A549 (cell line): Measurements from ENCODE around the gene KLF16.

Experiments
- JUN ChIP-seq, 2 experiments: fragments of >200 bp; sonication (Bioruptor Twin); formaldehyde crosslinking; IDR thresholded peaks; 2 replicates in 1 of 2; 3 replicates in 1 of 2; pipeline ENCODE4 v1.6.1; 2016 to 2017
- JUNB ChIP-seq: fragments of >200 bp; sonication (Bioruptor Twin); formaldehyde crosslinking; IDR thresholded peaks from 2 replicates; pipeline ENCODE4 v1.6.1; 2016
- MAFK ChIP-seq: fragments of 450-650 bp; IDR thresholded peaks from 2 replicates; pipeline ENCODE4 v1.6.1; 2014; ENCODE audit not compliant: partially characterized antibody
- POLR2A ChIP-seq: IDR thresholded peaks from 2 replicates; pipeline ENCODE4 v1.6.1; 2012; ENCODE audit warnings: mild to moderate bottlenecking, low read length
- ZSCAN20 ChIP-seq: fragments of 250-450 bp; sonication (Bioruptor Pico); IDR thresholded peaks from 2 replicates; pipeline ENCODE4 v1.8.0; 2022; ENCODE audit warnings: mild to moderate bottlenecking, moderate library complexity
- TF ChIP-seq, protein P1 (sequence below): fragments of >200 bp; sonication (Bioruptor Twin); formaldehyde crosslinking; IDR thresholded peaks from 3 replicates; pipeline ENCODE4 v1.5.1; 2016
- TF ChIP-seq, protein P2 (sequence below): fragments of 150-350 bp; IDR thresholded peaks from 2 replicates; pipeline ENCODE4 v1.6.1; 2014; ENCODE audit warnings: low read depth, mild to moderate bottlenecking, low read length
- TF ChIP-seq, protein P3 (sequence below): IDR thresholded peaks from 2 replicates; pipeline ENCODE4 v1.6.1; 2012

- TF ChIP-seq, protein P1, sequence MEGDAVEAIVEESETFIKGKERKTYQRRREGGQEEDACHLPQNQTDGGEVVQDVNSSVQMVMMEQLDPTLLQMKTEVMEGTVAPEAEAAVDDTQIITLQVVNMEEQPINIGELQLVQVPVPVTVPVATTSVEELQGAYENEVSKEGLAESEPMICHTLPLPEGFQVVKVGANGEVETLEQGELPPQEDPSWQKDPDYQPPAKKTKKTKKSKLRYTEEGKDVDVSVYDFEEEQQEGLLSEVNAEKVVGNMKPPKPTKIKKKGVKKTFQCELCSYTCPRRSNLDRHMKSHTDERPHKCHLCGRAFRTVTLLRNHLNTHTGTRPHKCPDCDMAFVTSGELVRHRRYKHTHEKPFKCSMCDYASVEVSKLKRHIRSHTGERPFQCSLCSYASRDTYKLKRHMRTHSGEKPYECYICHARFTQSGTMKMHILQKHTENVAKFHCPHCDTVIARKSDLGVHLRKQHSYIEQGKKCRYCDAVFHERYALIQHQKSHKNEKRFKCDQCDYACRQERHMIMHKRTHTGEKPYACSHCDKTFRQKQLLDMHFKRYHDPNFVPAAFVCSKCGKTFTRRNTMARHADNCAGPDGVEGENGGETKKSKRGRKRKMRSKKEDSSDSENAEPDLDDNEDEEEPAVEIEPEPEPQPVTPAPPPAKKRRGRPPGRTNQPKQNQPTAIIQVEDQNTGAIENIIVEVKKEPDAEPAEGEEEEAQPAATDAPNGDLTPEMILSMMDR = no peak
- TF ChIP-seq, protein P2, sequence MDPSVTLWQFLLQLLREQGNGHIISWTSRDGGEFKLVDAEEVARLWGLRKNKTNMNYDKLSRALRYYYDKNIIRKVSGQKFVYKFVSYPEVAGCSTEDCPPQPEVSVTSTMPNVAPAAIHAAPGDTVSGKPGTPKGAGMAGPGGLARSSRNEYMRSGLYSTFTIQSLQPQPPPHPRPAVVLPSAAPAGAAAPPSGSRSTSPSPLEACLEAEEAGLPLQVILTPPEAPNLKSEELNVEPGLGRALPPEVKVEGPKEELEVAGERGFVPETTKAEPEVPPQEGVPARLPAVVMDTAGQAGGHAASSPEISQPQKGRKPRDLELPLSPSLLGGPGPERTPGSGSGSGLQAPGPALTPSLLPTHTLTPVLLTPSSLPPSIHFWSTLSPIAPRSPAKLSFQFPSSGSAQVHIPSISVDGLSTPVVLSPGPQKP = no peak
- TF ChIP-seq, protein P3, sequence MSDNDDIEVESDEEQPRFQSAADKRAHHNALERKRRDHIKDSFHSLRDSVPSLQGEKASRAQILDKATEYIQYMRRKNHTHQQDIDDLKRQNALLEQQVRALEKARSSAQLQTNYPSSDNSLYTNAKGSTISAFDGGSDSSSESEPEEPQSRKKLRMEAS = no peak
- TF ChIP-seq JUNB (no peak), POLR2A (no peak), ZSCAN20 (CRISPR knock-in tag) (no peak), JUN (IDR thresholded peaks at IDR 0.05) (no peak), MAFK (no peak)
Observed at GRCh38 chr19:1851654-1852580, 11.5 kb downstream of the KLF16 start.
